ENCODE measurements around the gene NLK.

Gene NLK

DNA sequence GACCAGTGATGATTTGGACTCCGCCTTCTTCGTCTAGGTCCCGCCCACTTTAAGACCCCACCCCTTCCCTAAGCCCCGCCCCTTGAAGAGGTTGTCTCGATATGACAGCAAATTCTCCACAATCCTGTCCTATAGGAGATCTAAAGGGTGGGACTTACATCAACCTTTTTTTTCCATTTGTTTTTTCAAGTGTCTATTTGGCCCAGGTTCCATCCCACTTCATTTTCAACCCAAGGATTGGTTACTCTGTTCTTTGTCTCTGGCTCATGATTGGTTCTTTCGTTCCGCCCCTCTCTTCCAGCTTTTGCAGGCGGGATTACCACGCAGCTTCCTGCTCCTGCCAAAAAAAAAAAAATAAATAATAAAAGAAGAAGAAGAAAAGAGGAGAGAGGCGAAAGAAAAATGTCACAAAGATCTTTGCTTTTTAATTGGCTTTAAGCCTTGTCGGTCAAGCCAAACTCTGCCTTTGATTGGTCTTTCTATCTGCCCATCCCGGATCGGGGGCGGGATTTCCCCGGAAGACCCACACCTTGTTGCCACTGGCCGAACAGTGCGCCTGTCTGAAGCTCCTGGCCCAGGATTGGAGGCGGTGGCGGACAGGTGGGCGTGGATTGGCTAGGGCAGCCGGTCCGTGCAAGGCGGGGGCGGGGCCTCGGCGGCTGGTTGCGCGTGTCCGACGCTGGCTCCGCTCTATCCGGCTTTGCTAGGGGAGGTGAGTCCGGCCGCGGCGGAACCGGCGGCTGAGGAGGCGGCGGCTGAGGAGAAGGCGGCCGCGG, 1.2 kb upstream of the NLK start:
- DNase-seq = peak; percentile 95 to 99 (median 98)

DNA sequence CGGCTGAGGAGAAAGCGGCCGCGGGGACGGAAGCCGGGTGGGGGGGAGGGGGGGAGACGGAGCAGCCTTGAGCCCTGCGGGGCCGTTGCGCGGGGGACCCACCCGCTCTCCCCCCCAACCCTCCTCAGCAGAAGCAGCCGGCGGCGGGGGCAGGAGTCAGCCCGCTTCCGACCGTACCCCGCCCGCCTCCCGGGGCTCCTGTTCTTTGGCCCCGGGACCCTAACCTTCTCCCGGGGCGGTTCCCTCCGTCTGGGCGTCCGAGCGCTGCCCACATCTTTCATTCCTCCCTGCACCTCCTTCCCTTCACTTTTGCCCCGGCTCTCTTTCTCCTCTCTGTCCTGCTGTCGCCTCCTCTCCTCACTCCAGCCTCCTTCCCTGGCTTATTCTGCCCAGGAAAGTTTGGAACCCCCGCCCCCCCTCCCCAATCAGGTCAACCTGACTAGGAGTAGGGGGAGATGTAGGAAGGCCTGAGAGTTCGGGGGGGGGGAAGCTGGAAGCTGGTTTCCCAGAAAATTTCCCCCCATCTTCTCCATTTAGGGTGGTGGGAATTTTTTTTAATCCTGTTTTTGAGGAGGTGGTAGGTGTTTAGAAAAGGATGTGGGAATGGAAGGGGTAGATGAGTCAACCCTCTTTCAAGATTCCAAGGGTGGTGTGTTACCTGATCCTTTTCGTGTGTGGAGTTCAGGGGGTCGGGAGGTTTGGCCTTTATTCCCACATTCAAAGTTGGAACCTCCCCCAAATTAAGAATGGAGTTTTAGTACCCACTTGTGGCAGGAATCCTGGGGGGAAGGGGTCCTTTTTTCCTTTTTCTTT, 427 bp upstream of the NLK start:
- no peak for DNase-seq

DNA sequence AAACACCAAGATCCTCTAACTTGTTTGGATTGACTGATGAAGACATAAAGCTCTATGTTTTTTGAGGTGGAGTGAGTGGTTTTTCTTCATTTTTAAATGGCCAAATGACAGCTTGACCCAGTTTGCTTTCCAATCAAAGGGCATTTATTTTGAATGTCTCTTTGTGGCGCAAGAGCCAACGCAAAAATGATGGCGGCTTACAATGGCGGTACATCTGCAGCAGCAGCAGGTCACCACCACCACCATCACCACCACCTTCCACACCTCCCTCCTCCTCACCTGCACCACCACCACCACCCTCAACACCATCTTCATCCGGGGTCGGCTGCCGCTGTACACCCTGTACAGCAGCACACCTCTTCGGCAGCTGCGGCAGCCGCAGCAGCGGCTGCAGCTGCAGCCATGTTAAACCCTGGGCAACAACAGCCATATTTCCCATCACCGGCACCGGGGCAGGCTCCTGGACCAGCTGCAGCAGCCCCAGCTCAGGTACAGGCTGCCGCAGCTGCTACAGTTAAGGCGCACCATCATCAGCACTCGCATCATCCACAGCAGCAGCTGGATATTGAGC, 329 bp downstream of the NLK start:
- DNase-seq = no peak

DNA sequence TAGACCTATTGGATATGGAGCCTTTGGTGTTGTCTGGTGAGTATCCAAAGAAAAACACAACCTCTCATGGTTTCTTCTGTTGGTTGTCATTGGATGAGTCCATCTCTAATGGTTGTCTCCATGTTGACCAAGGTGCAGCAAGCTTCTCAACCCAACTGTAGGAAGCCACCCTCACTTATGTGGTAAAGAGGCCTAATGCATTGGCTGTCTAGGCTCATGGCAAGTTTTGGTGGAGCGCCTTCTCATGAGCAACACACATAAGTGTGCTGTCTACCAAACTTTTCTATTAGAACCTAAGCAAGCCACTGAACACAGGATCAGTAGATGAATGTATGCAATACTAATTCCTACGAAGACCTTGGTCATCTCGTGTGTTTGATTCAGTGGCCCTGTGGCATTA, 819 bp downstream of the NLK start:
- DNase-seq = no peak

DNA sequence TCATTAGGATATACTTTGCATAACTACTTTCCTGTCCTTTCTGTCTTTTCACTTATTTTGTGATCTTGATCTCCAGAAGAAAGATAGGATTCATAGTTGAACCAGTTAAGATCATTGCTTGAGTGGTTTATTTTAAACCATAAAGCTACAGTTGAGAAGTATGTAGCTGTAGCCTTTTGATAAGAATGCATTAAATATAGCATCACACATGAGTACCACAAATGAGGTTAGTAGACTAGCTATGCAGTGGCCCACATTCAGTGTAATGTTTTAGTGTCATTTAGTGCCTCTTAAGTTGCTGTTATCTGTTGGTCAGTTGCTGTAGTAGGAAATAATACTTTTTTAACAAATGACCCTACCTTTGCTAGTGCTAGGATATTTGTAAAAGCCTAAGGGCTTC, 1.3 kb downstream of the NLK start:
- DNase-seq = no peak

DNA sequence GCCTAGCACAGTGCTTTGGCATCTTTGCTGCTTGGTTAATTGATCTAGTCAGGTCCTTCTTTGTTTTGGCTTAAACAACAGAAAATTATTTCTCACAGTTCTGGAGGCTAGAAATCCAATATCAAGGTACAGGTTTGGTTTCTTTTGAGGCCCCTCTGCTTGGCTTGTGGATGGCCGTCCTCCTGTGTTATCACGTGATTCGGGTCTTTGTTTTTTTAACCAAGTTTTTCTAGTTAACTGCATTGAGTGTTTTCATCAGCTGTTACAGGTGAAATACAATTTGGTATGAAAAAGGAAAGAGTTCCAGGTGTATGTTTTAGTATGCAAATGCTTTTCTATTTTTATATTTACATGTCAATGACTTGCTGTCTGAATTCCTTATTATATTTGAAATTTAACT, 2.8 kb downstream of the NLK start:
- no peak for DNase-seq

DNA sequence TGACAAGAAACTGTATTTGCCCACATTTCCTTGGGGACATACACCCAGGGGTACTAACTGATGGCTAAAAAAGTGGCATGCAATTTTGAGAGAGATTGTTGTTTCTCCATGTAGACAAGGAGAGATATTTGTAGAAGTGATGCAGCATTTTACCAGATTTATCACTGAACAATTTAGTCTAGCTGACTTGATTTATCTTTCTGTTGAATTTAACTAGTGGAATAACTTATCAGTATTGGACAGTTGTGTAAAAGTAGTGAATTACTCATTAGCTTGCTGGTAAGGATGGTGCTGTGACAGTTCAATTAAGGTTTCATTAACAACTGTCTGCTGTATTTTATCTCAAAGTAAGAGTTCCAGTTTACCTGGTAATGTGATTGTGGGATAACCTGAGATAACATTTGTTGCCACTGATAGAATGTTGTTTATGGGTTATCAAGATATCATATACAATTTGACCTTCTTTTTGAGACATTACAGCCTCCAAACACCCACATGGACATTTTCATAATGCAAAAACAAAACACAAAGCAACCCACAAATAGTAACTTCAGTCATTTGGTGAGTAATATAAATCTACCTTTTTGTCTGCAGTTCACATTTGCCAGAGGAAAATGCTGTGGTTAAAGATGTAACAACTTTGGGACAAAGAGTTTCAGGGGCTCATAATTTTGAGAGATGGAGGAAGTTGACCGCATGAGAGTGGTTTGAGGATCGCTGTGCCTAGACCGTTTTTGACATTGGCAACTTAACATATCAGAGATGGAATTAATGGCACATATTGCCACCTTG, 3.8 kb downstream of the NLK start:
- no peak for DNase-seq

DNA sequence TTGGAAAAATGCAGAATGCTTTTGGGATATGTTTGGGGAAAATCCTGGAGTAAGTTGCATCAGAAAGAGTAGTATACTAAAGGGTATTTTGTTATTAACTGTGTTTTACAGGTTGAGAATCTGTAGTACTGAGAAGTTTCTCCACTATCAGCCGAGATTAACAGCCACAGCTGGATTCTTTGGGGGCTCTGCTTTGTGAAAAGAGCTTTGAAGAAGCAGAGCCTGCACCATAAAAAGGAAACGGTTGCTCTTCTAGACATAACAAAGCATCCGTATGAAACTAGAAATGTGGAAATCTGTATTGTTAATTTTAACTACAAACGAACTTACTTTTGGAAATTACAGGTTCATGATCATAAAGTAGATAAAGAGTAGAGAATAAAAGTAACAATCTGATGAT, 5.3 kb downstream of the NLK start:
- DNase-seq = no peak

DNA sequence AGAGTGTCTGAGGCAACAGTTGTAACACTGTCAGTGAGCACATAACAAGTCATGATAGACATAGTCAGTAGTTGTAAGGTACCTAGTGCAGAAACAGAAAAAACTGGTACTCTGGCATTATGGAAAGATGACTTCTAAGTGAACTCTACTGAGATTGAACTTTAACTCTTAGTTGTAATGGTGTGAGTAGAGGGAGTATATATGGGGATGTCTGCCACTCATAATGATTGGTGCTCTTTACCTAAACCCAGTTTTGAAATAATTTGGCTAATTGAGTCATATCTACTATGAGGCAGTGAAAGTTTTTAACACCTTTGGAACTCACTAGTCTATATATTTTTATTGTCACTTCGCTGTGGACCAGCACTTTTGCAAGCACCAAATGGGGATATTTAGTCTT, 6.6 kb downstream of the NLK start:
- no peak for DNase-seq

DNA sequence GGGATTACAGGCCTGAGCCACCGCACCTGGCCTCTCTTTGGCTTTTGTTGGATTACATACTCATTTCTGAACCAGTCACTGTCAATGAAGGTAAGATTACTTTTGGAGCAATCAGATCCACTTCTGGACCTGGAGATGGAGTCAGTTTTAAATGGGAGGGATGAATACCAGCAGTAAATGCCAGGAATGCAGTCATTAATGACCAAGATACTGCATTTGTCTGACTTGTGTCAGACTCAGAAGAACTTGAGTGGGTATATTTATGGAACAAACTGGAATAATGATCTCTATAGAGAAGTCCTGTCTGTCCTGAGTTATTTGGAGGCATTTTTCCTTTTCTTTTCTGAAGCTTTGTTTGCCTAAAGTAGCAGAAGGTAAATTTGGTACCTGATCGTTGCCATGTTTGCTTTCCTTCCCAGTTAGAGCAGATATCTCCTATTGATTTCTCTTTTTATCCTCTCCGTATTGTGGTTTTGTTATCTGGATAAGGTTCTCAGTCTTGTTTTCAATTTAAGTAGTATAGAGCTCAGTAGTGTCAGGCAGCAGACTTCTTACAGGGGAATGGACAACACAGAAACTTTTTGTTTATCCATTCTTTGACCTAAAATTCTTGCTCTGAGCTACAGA, 10.7 kb downstream of the NLK start:
- DNase-seq = no peak

DNA sequence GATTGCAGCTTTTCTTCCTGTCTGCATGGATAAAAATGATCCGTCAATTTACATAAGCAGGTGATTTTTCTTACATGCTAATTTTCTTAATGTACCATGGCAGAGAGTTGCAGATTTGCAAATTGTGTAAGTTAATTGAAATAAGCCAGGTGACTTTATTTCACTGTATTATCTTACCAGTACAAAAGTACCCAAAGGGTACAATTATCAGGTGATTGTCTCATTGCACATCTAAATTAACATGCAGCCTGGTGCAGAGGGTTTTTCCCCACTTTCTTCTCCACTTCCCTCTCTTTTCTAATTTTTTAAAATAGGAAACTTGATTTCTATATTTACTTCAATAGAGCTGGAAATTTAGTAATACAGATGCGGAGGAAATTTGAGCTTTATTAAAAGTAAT, 11.2 kb downstream of the NLK start:
- no peak for DNase-seq

DNA sequence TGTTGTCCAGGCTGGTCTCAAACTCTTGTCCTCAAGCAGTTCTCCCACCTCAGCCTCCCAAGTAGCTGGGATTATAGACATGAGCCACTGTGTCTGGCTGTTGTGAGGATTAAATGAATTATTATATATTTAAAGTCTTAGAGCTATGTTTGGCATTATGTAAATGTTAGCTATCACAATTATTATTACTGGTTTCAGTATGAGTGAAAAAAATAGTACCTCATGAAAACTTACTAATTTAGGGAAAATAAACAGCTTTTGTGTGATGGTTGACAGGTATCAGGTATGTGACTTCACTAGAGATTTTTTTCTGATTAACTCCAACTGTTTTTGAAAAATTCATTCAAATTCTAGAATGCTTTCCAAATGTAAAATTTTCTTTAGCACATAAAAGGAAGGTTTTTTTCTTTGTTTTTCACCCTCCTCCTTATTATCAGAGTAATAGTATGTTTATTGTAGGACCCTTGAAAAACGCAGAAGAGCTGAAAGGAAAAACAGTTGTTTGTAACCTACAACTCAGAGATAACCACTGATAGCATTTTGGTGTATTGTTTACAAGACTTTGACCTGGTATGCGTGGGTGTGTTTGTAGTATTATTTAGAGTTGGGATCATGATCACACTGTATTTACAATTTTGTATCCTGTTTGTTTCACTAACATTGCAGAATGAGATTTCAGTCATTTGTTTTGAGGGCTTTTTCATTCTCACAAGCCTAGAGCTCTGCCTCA, 13.2 kb downstream of the NLK start:
- DNase-seq = no peak

DNA sequence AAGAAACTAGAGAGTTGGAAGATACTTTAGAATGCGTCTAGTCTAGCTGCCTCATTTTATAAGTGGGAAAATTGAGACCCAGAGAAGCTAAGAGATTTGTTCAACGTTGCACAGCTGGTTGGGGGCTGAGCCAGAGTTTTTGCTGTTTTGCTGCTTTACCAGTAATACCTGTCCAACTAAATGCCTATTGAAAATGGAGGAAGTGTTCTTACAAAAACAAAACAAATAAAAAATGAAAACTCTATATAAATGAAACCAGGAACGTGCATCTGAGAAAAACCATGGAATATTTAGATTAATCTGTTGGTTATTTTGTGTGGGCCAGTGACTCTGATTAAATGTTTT, 13.8 kb downstream of the NLK start:
- no peak for DNase-seq

DNA sequence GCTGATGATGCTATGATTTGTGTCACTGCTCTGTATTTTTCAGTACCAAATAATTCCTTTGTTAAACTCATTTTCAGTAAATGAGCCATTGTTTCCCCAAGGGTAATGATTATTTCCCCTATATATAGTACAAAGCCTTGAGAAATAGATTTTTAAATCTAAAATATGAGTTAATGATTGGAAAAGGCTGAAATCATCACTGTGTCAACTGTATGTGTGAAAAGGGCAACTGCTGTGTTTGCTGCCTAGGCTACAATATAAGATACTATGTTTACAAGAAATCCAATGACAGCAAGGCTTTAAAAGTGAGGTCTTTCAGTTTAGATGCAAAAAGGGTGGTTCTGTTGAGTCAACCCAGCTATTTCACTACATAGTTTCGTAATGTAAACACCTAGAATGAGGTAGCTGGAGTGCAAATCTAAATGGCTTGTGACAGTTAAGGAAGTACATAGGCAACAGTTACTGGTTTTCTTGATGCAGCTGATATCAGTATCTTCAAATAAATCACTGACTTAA, 15.3 kb downstream of the NLK start:
- DNase-seq = no peak

DNA sequence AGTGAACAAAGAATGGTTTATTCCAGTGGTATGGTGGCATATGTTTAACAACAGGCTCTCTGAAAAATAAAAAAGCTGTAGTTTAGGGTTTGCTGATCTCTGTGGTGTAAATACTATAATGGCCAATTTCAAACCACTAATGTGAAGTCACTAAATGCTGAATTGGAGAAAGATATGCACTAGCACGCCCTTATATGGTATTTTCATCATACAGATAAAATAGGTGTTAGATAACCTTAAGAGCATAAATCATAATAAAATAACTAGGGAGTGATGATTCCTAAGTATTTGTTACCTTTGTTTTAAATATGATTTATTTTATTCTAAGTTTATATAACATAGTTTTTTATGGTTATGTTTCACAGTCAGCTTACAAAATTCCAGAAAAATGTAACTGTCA, 17.2 kb downstream of the NLK start:
- no peak for DNase-seq

DNA sequence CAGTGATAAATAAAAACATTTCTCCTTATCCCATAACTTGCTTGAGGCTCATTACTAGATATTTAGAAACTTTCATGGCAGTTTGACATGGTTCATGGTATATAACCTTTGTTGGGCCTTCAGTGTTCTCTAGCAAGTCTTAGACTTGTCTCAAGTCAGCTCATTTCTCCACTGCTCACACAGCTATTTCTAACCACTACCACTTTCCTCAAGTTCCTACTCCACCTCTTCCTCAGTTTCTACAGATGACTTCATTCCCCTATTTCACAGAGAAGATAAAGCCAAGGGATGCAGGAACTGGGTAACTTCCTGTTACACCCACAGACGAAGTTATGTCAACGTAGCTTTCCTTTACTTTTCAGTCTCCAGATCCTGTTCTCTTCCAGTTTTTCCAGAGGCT, 23.2 kb downstream of the NLK start:
- DNase-seq = no peak

DNA sequence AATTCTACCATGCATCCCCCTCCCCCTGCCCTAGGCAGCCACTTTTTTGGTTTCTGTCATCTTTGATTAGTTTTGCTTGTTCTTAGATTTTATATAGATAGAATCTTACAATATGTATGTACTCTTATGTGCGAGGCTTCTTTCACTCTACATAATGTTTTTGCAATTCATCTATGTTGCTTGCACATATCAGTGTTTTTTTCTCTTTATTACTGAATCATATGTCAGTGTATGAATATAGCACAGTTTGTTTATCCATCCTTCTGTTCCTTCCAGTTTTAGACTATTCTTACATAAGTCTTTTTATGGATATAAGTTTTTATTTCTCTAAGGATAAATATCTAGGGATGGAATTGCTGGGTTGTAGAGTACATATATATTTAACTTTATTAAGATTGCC, 26.6 kb downstream of the NLK start:
- no peak for DNase-seq

DNA sequence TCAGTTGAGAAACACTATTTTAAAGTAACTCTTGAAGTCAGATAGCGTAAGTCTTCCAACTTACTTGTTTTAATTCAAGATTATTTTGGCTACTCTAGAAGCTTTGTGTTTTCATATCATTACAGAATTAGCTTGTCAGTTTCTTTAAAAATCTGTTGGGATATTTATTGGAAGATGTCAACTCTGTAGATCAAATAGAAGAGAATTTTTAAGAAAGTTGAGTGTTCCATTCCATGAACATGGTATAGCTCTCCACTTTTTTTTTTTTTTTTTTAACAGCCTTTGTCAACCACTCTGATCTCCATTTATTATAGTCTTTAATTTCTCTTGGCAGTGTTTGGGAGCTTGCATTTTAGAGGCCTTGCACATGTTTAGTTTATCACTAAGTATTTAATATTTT, 28.7 kb downstream of the NLK start:
- no peak for DNase-seq

DNA sequence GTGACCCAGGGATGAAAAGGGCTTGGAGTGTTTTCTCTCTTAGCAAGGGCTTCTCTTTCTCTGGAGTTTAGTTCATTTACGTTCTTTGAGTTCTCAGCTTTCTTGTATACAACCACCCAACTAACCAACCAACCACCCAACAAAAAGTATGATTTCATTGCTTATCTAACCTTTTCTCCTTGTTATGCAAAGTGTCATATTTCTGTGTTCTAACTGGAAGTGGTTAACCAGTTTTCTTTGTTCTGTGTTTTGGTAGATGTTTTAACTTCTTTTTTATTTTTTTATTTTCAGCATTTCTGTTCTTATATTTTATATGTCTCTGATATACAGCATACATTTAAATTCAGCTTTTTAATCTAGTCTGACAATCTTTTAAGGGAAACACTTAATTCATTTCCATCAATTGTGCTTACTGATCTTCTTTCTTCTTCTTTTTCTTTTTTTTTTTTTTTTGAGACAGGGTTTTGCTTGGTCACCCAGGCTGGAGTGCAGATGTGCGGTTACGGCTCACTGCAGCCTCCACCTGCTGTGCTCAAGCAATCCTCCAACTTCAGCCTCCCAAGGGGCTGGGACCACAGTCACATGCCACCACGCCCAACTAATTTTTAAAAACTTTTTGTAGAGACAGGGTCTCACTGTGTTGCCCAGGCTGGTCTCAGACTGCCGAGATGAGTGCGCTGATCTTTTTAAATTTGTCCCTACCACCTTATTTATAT, 29.6 kb downstream of the NLK start:
- peak in 3 of 6 experiments; percentile 40 to 74 (median 47) for DNase-seq

DNA sequence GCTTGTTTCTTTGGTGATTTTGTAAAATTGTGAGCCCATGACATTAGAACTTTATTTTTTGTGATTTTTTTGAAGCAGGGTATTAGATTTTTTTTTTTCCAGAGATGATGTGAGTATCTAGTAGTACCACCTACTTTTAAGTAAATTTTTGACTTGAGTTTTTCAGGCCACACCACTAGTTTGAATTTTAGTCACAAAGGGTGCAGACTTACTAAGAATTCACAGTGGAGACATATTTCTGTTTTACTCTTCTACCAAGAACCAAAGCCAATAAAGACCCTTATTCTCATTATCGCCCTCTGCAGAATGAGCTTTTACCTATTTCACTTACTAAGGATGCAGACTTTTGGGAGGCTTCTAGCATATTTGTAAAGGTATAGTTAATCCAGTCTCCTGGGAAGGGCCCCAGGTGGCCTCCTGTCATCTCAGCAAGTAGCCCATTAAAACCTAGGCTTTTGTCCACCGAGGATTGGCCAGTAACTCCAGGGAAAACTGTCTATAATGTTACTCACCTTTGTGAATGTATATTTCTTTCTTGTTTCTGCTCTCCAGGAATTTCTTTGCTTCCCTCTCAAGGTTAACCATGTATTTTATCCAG, 30.6 kb downstream of the NLK start:
- no peak for DNase-seq

DNA sequence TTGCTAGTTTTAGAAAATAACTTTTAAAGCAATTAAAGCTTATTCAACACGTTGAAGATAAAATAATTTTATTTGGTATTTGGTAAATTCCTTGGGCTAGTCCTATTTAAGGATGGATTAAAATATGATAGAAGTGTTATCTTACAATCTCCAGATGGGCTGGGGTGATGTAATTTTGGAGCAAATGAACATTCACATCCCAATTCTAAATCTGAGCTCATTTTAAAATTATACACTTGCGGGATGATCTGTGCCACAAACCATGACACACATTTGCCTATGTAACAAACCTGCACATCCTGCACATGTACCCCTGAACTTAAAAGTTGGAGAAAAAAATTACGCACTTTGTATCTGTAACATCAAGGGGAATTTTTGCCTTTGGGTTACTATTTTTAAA, 31.5 kb downstream of the NLK start:
- DNase-seq = no peak
